ENCODE data around the gene PPP1R3F. TPM values are rescaled to one million over a fixed set of nuclear protein-coding genes. Genes with fewer than 3 reads are reported as not detected.

Gene PPP1R3F
- total RNA-seq, 1 donor from 2014 or later, result 3.4 TPM

- no peak for ATAC-seq
These were observed 19.5 kb upstream of the PPP1R3F start for GRCh38 chrX:49250066-49250465.

GRCh38 chrX:49250578-49250977, 19.0 kb upstream of the PPP1R3F start:
- ATAC-seq, result no peak

GRCh38 chrX:49251325-49251724, 18.3 kb upstream of the PPP1R3F start:
- ATAC-seq, result no peak

- no peak for ATAC-seq
These were observed 15.0 kb upstream of the PPP1R3F start for GRCh38 chrX:49254639-49255038.

- no peak for ATAC-seq
These were observed 13.2 kb upstream of the PPP1R3F start for GRCh38 chrX:49256268-49256995.

- no peak for ATAC-seq
These were observed 12.4 kb upstream of the PPP1R3F start for GRCh38 chrX:49257074-49257790.

GRCh38 chrX:49257846-49258748, 11.5 kb upstream of the PPP1R3F start:
- peak; percentile 13 for ATAC-seq

GRCh38 chrX:49258749-49259124, 10.9 kb upstream of the PPP1R3F start:
- no peak for ATAC-seq

GRCh38 chrX:49260221-49260985, 9.2 kb upstream of the PPP1R3F start:
- no peak for ATAC-seq

- no peak for ATAC-seq
These were observed 7.0 kb upstream of the PPP1R3F start for GRCh38 chrX:49262603-49263002.

GRCh38 chrX:49263631-49264030, 6.0 kb upstream of the PPP1R3F start:
- no peak for ATAC-seq

- no peak for ATAC-seq
These were observed 5.1 kb upstream of the PPP1R3F start, which contains the start of gene FOXP3 for GRCh38 chrX:49264460-49264859. Gene FOXP3, minus strand, starts transcription at chrX:49264710. Its CDS starts 6,205 bp downstream, at chrX:49258505.

- ATAC-seq, result no peak
These were observed 2.8 kb upstream of the PPP1R3F start for GRCh38 chrX:49266523-49267445.

GRCh38 chrX:49268702-49269009, 937 bp upstream of the PPP1R3F start:
- ATAC-seq, result no peak

GRCh38 chrX:49269010-49269766, 405 bp upstream of the PPP1R3F start:
- ATAC-seq, result peak; percentile 93

- ATAC-seq, result no peak
These were observed 792 bp downstream of the PPP1R3F start for GRCh38 chrX:49270249-49270921.

GRCh38 chrX:49271341-49271740, 1.7 kb downstream of the PPP1R3F start:
- peak; percentile 53 for ATAC-seq

- no peak for ATAC-seq
These were observed 2.8 kb downstream of the PPP1R3F start for GRCh38 chrX:49272421-49272820.

GRCh38 chrX:49273181-49273727, 3.7 kb downstream of the PPP1R3F start:
- no peak for ATAC-seq

- no peak for ATAC-seq
These were observed 6.6 kb downstream of the PPP1R3F start for GRCh38 chrX:49276207-49276606.
